COLO829 (cell line): ENCODE measurements around the gene ARRDC3.
"Not testable (repeated sequence)": the region's sequence is repeated elsewhere in the genome, so short reads cannot be mapped to it uniquely, and the experiment has no call there.

Source experiments
- DNase-seq: peaks from one replicate; pipeline ENCODE4 v3.0.0; 2012; ENCODE audit warnings: low spot score

ARRDC3 gene, protein sequence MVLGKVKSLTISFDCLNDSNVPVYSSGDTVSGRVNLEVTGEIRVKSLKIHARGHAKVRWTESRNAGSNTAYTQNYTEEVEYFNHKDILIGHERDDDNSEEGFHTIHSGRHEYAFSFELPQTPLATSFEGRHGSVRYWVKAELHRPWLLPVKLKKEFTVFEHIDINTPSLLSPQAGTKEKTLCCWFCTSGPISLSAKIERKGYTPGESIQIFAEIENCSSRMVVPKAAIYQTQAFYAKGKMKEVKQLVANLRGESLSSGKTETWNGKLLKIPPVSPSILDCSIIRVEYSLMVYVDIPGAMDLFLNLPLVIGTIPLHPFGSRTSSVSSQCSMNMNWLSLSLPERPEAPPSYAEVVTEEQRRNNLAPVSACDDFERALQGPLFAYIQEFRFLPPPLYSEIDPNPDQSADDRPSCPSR

DNA sequence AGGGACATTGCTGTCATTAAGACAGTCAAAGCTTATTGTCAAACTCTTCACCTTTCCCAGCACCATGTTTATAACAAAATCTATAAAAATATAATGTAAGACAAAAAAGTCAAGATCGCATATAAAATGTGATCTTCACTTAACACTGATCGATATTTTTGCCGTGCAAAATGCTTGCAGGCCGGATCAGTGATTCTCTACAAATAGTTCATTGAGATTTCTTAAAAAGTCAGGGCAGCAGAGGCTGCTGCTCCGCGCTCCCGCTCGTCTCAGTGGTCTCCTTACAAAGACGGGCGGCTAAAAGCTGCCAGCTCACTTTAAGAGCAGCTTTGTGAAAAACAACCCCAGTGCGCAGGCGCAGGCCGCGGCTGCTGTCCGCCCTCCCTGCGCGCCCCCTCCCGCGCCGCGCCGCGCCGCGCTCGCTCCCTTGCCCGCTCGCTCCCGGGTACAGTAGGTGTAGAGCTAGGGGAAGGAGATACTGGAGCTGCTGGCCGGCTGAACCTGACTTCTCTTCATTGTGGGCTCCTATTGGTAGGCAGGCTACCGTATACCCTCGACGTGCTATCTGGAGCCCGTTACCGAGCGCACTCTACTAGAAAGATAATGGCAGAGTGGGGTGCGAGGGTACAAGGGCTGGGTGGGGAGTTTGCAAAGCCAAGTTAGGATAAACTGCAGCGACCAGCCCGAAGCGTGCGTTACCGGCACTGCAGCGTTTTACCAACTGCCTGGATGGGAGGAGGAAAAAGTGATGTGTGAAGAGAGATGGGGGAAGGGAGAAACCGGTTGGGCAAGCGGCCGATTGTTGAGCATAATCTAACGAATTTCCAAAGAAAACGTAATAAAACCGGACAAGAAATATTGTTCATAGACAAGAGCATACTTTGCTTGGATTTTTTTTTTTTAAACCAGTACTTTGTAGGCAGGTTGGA is at the start of gene ARRDC3:
ARRDC3 (minus strand) TSS at position 291 of the 929 bp plus-strand sequence; CDS start at position 66, 225 bp downstream.
- peak; percentile 84 for DNase-seq

DNA sequence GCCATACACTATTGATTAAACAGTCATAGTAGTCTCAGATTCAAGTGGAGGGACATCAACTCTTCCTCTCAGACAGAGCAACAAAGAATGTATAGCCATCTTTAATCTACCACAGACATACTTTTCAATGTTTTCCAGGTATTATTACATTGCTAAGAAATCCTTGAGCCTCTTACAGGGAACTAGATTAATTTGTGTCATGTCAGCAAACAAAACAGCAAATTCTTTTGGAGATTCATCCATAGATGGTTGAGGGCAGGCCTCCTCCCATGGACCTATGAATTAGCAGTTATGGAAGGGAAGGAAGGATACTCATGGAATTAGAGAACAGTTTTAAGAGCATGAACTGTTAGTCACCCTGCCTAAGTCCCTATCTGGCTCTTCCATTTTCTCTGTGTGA is 47.8 kb upstream of the ARRDC3 start:
- no peak for DNase-seq

DNA sequence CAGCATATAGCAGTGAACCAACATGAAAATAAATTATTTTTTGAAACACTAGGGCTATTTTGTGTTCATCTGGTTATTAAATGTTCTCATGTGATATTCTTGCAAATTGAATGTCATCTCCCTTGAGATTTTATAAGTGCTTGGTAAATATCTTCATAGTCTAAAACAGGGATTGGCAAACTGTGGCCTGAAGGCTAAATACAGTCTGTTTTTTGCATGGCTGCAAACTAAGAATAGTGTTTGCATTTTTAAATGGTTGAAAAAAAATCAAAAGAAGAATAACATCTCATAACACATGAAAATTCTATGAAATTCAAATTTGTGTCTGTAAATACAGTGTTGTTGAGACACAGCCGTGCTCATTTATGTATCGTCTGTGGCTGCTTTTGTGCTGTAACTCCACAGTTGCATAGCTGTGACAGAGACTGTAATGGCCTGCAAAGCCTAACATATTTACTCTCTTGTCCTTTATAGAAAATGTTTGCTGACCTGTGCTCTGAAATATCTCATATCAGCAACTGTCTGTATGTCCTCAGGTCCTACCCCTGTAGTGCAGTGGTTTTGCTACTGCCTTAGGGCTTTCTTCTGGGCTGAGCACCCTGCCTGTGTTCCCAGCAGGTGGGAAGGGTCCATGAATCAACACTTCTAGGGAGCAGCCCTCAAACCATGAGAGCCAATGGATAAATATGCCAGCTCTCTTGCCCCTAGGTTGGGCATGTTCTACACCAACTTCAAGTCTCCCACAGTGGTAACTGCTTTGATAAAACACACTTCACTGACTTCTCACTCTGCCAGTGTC is 41.7 kb upstream of the ARRDC3 start:
- no peak for DNase-seq

DNA sequence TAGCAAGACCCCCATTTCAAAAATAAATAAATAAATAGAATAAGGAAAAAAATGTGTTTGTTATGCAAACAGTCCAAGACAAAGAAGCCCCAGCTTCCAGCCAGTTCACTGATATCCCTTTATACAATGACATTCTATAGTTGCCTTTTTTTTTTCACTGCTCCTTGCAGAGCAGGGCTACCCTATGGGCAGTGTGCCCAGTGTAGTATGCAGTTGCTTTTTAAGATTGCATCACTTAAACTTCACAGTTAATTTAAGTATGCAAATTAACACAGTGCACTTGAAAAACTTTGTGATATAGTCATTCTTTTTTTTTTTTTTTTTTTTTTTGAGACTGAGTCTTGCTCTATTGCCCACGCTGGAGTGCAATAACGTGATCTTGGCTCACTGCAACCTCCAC is 40.8 kb upstream of the ARRDC3 start:
- DNase-seq = no peak

DNA sequence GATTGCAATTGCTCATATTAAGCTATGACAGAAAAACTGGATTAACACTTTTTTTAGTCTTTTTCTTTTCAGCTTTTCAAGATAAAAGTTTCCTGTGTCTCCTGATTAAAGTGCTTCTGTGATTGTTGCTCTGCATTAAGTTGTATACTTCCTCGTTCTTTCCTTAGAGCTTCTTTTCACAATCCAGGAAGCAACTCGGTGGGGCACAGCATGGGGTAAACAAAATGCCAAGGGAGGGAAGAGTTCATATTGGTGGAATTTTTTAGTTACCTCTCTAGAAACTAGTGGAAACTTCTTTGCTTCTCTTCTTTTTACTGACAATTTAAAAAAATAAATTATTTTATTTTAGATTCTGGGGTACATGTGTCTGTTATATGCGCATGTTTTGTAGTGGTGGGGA is 37.8 kb upstream of the ARRDC3 start:
- no peak for DNase-seq

DNA sequence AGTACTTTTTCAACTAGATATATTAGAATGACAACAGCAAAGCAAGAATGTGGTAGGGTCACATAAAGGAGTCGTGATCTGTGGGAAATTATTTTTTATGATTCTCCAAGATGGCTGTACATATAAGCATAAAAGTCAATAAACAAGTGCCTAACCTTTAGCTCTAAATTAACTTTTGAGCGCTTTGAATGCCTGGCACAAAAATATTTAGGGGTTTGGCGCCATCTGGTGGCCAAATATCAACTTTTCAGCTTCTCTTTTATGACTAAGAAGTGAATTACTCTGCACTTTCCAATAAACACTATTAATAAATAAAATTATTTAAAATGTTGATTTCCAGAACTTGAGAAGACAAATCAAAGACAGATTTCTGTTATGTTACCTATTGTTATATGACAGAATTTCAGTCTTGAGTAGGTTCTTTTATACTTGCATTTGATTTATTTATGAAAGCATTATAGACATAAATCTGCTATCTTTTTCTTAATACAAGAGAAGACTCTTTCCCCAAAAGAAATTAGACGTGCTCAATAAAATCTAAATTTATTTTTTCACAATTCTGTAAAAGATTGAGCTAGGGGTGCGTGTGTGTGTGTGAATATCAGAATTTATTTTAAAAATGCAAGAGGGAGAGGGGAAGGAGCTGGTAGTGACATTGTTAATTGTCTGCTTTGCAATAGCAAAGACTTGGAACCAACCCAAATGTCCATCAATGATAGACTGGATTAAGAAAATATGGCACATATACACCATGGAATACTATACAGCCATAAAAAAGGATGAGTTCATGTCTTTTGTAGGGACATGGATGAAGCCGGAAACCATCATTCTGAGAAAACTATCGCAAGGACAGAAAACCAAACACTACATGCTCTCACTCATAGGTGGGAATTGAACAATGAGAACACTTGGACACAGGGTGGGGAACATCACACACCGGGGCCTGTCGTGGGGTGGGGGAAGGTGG is 36.7 kb upstream of the ARRDC3 start:
- peak; percentile 13 for DNase-seq

DNA sequence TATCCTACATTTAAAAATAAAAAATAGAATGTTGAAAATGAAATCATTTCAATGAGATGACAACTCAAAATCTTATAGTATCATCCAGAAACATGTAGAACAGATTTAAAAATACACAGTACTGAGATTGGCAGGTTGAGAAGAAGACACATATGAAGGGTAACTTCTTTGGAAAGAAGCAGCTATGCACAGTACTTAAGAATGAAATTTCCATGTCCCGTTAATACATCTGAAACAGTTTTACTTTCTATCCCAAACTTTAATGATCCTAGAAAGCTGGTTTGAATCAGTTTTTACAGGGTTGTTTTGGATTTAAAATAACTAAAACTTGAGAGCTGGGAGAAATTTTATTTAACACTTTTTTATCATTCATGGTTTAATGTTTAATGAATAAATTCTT is 36.0 kb upstream of the ARRDC3 start:
- no peak for DNase-seq

DNA sequence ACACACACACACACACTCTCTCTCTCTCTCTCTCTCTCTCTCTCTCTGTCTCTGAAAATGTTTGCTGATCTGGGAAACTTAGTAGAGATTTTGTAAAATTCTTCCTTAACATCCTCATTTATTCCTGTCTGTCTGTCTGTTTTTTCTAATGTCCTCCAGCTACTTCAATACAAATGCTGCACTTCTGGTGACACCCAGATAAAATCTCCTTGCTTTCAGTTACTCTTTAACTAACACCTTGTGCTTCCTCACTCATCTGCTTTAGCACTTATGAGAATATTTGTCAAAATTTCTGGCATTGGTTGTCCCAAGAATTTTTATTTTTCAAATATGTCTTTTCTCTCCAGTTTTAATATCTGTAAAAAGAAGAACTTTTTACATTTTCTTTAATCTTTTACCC is 35.0 kb upstream of the ARRDC3 start:
- DNase-seq = no peak

DNA sequence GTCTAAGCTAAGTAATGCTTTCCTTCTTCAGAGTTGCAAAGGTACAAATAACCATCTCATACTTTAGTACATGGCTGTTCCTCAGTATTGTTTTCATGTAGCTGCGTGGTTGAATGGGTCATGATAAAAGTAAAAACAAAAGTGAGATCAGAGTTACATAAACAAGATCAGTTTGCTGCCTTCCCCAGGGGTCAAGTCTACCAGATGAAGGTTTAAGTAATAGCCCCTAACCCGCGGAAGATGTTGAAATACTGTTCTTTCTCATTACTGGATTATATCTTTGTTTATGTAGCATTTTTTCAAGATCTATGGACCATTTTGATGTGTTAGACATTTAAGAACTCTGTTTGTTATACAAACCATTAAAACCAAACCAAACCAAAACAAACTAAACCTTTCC is 34.1 kb upstream of the ARRDC3 start:
- DNase-seq = no peak

DNA sequence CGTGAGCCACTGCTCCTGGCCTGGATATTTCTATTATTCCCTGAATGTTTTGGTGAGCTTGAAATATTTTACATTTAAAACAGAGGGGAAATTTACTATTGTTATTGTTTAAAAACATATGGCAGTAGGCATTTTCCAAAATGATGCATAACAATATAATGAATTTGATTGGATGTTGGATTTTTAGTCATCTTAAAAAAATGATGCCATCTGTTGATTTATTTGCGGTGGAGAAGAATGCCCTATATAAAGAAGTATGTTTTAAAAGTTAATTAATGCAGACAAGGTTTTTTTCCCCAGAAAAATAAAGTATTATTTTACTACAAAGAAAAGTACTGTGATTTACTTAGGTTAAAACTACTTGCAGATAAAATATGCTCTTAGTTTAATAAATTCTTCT is 33.4 kb upstream of the ARRDC3 start:
- DNase-seq = no peak

DNA sequence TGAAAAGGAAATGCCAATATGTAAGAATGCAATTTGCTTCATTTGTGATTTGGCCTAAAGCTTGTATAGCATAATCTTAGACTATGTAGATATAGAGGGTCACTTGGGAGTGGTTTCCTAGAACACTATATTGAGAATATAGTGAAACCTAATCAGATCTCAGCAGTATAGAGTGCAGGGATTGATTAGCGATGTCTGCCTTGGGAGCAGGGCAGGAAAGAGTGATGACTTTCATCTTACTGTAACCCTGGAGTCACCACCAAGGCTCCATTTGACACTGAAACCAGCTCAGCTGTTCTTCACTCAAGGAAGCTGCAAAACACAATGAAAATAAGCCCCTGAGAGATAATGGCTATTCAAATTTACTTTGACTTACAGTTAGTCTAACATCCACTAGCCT is 26.2 kb upstream of the ARRDC3 start:
- DNase-seq = no peak

DNA sequence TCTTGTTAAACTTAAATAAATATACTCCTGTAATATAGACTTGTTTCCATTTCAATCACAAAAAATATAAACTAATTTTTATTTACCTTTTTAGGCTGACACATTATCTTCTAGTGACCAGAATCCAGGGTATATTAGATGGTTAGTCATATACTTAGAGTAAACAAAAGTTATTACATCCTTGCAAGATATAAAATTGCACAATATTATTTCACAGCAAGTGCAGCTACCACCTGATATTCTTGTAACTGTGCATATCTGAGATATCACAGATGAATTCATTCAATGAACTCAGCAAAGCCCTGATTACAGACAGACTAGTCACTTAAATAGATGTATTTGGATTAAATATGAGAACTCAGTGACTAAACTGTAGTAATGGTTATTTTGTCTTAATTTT is 25.6 kb upstream of the ARRDC3 start:
- no peak for DNase-seq

DNA sequence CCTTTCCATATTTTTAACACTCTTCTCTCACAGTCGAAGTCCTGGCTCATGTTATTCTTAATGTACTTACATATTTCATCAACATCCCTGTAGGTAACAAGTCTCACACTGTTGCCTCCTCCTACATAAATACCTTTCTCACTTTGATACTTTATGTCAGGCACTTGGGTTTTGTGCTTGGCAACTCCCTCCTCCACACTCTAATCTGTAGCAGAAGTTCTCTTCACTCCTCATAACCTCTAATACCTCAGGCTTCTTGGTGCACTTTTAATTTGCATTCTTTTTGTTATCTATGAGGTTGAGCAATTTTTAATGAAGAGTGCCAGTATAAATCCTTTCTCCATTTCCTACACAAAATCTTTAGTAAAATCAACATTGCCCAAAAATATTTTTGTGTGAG is 24.1 kb upstream of the ARRDC3 start:
- no peak for DNase-seq

DNA sequence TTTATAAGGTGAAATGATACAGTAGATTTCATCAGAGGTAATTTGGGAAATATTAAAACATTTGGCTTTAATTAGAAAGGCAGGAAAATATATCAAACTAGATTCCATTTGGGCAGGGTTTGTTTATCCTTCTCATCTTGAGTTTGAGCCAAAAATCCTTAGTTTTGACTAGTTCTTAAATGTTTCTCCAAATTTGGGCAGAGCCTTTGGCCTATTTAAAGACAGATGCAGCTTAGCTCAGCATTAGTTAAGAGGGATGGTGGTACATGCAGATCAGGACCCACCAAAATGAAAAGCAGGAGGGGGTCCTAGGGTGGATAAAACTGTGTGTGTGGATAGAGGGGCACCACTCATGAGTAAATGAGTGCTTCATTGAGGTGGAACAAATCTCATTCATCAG is 20.3 kb upstream of the ARRDC3 start:
- no peak for DNase-seq

DNA sequence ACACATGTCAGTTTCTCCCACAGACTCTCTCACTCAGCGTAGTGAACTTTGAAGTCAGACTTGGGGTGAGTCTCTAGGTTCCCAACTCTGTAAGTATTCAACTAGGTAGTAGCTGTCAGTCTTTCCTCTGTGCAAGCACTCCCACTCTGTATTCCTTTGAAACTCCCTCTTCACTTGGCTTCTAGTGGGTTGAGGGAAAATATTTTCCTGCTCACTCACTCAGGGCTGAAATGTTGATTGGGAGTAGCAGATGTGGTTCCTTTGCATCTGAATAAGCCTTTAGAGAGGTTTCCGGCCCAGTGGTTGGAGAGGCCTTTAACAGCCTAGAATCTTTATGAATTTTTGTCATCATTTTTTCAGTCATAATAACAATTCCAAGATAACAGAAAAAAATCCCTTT is 18.1 kb upstream of the ARRDC3 start:
- DNase-seq = no peak

DNA sequence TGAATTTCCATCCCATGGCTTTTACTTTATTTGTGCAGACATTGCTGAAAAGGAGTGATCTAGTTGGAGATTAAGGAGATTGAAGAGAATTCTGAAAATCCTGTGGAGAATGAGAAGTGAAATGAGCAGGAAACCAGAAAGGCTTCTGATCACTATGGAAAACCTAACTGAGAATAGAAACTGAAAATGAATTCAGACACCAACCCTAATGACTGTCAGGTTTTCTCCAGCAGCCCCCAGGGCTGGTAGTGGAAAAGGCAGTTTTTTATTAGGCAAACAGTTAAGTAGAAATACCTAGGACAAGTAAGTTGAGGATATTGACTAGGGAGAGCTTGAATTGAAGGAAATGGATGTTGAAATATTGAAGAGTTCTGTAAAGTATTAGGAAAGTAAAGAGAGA is 14.7 kb upstream of the ARRDC3 start:
- no peak for DNase-seq

DNA sequence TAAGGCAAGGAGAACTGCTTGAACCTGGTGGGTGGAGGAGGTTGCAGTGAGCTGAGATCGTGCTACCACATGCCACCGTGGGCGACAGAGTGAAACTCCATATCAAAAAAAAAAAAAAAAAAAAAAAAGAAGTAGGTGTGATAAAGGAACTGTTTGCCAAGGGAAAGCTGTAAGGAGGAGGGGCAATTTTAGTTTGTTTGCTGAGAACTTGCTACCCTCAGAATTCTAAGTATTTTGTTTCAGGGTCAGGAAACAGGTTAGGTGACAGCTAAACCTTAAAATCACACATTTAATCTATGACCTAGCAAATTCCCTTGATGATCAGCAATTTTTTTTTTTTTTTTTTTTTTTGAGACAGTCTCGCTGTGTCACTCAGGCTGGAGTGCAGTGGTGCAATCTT is 7.2 kb upstream of the ARRDC3 start:
- DNase-seq = no peak

DNA sequence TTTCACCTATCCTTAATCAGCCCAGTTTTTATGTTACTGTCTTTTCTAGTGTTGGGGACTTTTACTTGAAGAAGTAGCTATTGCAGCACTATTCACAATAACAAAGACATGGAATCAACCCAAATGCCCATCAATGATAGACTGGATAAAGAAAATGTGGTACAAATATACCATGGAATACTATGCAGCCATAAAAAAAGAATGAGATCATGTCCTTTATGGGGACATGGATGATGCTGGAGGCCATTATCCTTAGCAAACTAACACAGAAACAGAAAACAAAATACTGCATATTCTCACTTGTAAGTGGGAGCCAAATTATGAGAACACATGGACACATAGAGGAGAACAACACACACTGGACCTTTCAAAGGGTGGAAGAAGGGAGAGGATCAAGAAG is 6.4 kb upstream of the ARRDC3 start:
- DNase-seq = not testable (repeated sequence)

DNA sequence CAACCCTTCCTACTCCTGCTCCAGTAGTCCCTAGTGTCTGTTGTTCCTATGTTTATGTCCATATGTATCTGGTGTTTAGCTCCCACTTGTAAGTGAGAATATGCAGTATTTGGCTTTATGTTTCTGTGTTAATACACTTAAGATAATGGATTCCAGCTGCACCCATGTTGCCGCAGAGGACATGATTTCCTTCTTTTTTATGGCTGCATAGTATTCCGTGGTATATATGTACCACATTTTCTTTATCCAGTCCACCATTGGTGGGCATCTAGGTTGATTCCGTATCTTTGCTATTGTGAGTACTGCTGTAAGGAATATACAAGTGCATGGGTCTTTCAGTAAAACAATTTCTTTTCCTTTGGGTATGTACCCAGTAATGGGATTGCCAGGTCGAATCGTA is 5.2 kb upstream of the ARRDC3 start:
- DNase-seq = no peak

DNA sequence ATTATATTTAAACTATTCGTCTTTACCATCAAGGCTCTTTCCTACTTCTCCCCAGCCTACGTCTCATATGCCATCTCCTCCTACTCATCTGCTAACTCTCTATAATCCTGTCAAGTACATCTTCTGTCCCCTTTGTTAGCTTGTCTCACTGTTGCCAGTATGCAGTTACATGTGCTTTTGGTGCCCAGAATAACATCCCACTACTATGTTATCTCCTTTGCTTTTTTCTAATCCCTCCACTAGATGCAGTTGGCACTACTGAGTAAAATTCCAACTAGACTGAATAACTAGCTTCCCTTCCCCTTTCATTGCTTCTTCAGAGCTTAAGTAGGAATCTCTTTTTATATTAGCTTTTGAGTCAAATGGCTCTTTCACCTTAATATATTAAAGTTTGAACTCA is 3.0 kb upstream of the ARRDC3 start:
- DNase-seq = no peak

DNA sequence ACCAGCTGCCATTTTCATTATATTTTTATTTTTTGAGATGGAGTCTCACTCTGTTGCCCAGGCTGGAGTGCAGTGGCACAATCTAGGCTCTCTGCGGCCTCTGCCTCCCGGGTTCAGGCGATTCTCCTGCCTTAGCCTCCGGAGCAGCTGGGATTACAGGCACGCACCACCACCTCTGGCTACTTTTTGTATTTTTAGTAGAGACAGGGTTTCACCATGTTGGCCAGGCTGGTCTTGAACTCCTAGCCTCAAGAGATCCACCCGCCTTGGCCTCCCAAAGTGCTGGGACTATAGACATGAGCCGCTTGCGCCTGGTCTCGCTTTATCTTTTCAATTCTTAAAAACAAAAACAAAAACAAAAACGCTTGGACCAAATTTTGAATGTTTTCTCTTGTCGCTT is 2.5 kb upstream of the ARRDC3 start:
- not testable (repeated sequence) for DNase-seq
